H7 (cell line): ENCODE data around the gene DEFB113. TPM values are rescaled to one million over a fixed set of nuclear protein-coding genes. Genes with fewer than 3 reads are reported as not detected.

Experiments used
- DNase-seq: peaks from one replicate; pipeline ENCODE4 v3.0.0; 2012
- H3K27me3 ChIP-seq: 2 replicates; pipeline ENCODE4 v1.6.0; 2011; ENCODE audit warnings: mild to moderate bottlenecking, low read length; ENCODE audit not compliant: control insufficient read depth, insufficient read depth
- H3K36me3 ChIP-seq: replicated peaks from 2 replicates; pipeline ENCODE4 v1.5.1; 2011; ENCODE audit warnings: low read length; ENCODE audit not compliant: control insufficient read depth, insufficient read depth
- H3K4me3 ChIP-seq: 2 replicates; pipeline ENCODE4 v1.5.1; 2011; ENCODE audit warnings: low read depth, mild to moderate bottlenecking, control low read depth, low read length, moderate library complexity; ENCODE audit not compliant: insufficient read depth
- total RNA-seq: library from RNA; depleted of rRNA; stranded (reverse); fragments of >200 nt; shearing (Covaris generic); gene quantifications from 2 replicates; pipeline ENCODE4 v1.2.3, GENCODE V29; 2014; rRNA removed

DEFB113 gene
- total RNA-seq, 1 experiment from 2014 or later, result not detected

DNA sequence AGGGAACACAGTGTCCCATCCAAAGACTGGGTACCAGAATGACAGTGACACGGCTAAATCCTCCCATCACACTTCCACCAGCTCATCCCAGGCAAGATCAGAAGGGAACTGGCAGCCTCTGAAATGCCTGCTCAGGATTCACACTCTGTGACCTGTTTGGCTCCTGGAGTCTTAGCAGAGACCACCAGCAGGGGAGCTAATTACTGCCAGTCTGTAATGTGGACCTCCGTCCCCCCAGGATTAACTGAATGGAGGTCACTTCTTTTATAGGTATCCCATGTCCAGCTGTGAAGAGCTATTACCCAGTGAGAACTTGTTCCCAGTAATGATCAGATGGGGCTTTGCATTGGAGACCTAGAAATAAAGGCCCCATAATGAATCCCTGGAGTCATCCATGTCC is 50.6 kb downstream of the DEFB113 start:
- Histone ChIP-seq H3K36me3 (no peaks in the 10 kb centered on the region), H3K4me3 (no peak overlapping the region), H3K27me3 (no peaks in the 10 kb centered on the region)
- DNase-seq, result no peak

Other genes with a start within 250 kb of the DEFB113 start
- gene CRISP3, start 225.2 kb downstream of the DEFB113 start, total RNA-seq, result not detected in 2 replicates
- not detected in 2 replicates for gene PGK2, start 182.3 kb downstream of the DEFB113 start, total RNA-seq
- gene CRISP1, start 103.1 kb downstream of the DEFB113 start, total RNA-seq, result not detected in 2 replicates
- not detected in 2 replicates for gene DEFB114, start 5.5 kb downstream of the DEFB113 start, total RNA-seq
- gene DEFB110, start 52.4 kb upstream of the DEFB113 start, total RNA-seq, result not detected in 2 replicates
- not detected in 2 replicates for gene DEFB112, start 80.3 kb upstream of the DEFB113 start, total RNA-seq